Loucy (cell line): Measurements from ENCODE around the gene HCRT.

Experiments
- CTCF ChIP-seq: fragments of 200-600 bp; sonication (generic); conservative IDR thresholded peaks from 2 replicates; pipeline ENCODE4 v1.5.1; 2014; ENCODE audit warnings: mild to moderate bottlenecking, antibody characterized with exemption, low read length
- EZH2phosphoT487 ChIP-seq: fragments of 200-600 bp; IDR thresholded peaks from 2 replicates; pipeline ENCODE4 v1.6.1; 2018; ENCODE audit warnings: antibody characterized with exemption, mild to moderate bottlenecking, moderate library complexity, borderline replicate concordance

GRCh38 chr17:42183741-42184711 lies 1.2 kb downstream of the HCRT start:
- TF ChIP-seq CTCF (peak; percentile 73), EZH2phosphoT487 (no peak)
